GM06990 (cell line): ENCODE results near the gene SLC9A9.

ENCODE experiments used
- DNase-seq: peaks from one replicate; pipeline ENCODE4 v3.0.0-alpha.2; 2011; ENCODE audit not compliant: insufficient read length; ENCODE audit errors: extremely low read depth
- H3K27me3 ChIP-seq: replicated peaks from 2 replicates; pipeline ENCODE4 v1.6.0; 2011; ENCODE audit warnings: low read length; ENCODE audit not compliant: control insufficient read depth, insufficient read depth
- H3K36me3 ChIP-seq: 2 replicates; pipeline ENCODE4 v1.5.1; 2011; ENCODE audit warnings: low read length; ENCODE audit not compliant: control insufficient read depth, insufficient read depth
- H3K4me3 ChIP-seq: replicated peaks from 2 replicates; pipeline ENCODE4 v1.5.1; 2011; ENCODE audit warnings: low read depth, mild to moderate bottlenecking, control low read depth, low read length
- CTCF ChIP-seq: IDR thresholded peaks from 2 replicates; pipeline ENCODE4 v1.5.1; 2011; ENCODE audit warnings: low read length, control low read depth, mild to moderate bottlenecking, inconsistent platforms; ENCODE audit not compliant: insufficient read depth, poor library complexity, severe bottlenecking

SLC9A9 gene

GRCh38 chr3:143736205-143736997 lies 111.9 kb downstream of the SLC9A9 start:
- Histone ChIP-seq H3K4me3 (no peak overlapping the region), H3K36me3 (no peaks in the 10 kb centered on the region), H3K27me3 (no peaks in the 10 kb centered on the region)
- TF ChIP-seq CTCF = no peak
- no peak for DNase-seq

- H3K36me3 ChIP-seq = no peaks in the 10 kb centered on the region
- TF ChIP-seq CTCF = no peak
- H3K27me3 ChIP-seq = no peaks in the 10 kb centered on the region
- H3K4me3 ChIP-seq = no peak overlapping the region
- no peak for DNase-seq
Observed at GRCh38 chr3:143731776-143732175, 116.5 kb downstream of the SLC9A9 start.

DNA sequence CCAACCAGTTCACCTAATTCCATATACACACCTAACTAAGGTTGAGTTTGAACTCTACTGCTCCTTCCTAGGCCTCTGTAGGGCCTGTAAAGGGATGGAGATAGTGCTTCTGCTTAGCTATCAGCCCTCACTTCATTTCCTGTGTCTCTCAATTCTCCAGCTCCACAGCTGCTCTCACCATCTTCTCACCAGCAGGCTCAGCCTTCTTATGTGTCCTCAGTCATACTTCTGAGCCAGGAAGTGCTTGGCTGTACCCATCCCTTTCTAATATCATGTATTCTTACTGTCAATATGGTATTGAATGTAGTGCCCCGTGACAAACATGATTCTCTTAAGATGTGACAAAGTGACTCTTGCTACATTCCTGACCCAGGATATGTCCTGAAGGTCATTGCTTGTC lies 116.9 kb downstream of the SLC9A9 start:
- Histone ChIP-seq H3K27me3 (no peaks in the 10 kb centered on the region), H3K4me3 (no peak overlapping the region), H3K36me3 (no peaks in the 10 kb centered on the region)
- no peak for TF ChIP-seq CTCF
- DNase-seq = no peak

DNA sequence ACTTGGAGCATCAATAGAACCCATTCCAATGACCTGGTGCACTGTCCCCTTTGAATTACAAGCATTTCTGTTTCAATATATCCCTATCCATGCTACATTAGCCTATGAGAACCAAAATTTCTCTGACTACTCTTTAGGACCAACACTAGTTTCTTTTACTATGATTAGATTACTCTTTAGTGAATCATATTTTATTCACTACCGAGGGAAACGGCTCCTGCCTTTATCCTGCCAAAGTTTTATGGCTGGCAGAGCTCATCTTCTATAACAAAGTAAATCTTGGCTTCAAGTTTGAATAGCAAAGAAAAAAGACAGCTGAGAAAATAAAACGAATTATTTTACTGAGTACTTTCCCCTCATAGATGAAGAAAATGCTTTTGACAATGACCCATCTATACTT lies 120.9 kb downstream of the SLC9A9 start:
- no peak for DNase-seq
- Histone ChIP-seq H3K27me3 (no peaks in the 10 kb centered on the region), H3K36me3 (no peaks in the 10 kb centered on the region), H3K4me3 (no peak overlapping the region)
- no peak for TF ChIP-seq CTCF

- H3K27me3 ChIP-seq = no peaks in the 10 kb centered on the region
- DNase-seq = no peak
- H3K36me3 ChIP-seq = no peaks in the 10 kb centered on the region
- TF ChIP-seq CTCF = no peak
- no peak overlapping the region for H3K4me3 ChIP-seq
Observed at GRCh38 chr3:143726727-143727126, 121.5 kb downstream of the SLC9A9 start.
